MM.1S (cell line): Measurements from ENCODE around the gene RHOBTB1.

Experiments used
- EZH2 ChIP-seq: fragments of 300-600 bp; sonication (generic); optimal IDR thresholded peaks from 2 replicates; pipeline ENCODE3; 2017; ENCODE audit warnings: low read depth, mild to moderate bottlenecking, antibody characterized with exemption, low read length, mixed read lengths
- EZH2phosphoT487 ChIP-seq: fragments of 300-600 bp; sonication (generic); IDR thresholded peaks from 2 replicates; pipeline ENCODE4 v1.6.1; 2018; ENCODE audit warnings: antibody characterized with exemption, low read length
- TF ChIP-seq, protein P1 (sequence below): fragments of 300-600 bp; sonication (generic); IDR thresholded peaks from 2 replicates; pipeline ENCODE4 v1.5.1; 2016; ENCODE audit warnings: antibody characterized with exemption, low read length, mixed read lengths

DNA sequence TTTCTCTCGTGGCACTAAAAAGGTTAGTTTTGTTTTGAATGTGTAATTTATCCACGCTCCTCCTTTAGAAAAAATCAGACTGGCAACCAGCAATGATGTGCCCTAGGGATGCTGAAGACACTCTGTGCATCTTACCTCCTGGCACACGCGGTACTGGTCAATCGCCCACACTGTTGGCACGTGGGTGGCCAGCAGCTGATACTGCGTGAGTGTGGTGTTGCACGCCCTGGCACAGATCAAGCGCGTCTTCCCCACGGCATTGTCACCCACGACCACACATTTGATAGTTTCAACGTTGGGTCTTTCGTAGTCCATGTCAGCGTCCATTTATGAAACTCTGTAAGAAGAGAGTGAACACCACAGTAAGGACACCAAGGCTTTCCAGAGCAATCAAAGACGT is 32.8 kb downstream of the RHOBTB1 start:
- TF ChIP-seq, protein P1, sequence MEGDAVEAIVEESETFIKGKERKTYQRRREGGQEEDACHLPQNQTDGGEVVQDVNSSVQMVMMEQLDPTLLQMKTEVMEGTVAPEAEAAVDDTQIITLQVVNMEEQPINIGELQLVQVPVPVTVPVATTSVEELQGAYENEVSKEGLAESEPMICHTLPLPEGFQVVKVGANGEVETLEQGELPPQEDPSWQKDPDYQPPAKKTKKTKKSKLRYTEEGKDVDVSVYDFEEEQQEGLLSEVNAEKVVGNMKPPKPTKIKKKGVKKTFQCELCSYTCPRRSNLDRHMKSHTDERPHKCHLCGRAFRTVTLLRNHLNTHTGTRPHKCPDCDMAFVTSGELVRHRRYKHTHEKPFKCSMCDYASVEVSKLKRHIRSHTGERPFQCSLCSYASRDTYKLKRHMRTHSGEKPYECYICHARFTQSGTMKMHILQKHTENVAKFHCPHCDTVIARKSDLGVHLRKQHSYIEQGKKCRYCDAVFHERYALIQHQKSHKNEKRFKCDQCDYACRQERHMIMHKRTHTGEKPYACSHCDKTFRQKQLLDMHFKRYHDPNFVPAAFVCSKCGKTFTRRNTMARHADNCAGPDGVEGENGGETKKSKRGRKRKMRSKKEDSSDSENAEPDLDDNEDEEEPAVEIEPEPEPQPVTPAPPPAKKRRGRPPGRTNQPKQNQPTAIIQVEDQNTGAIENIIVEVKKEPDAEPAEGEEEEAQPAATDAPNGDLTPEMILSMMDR, result no peak
- no peak for TF ChIP-seq EZH2phosphoT487
- TF ChIP-seq EZH2, result no peak
